DMS53 treated with DMSO at 0.1 percent for 48 hours (cell line): ENCODE measurements around the gene BATF.

Experiments used
- DNase-seq: peaks from one replicate; lab custom pipeline; 2025; ENCODE audit not compliant: unreplicated experiment; lab: John Stamatoyannopoulos, UW

Gene BATF

GRCh38 chr14:75499084-75499875 is 23.0 kb upstream of the BATF start:
- no peak for DNase-seq

GRCh38 chr14:75501080-75501479 is 21.2 kb upstream of the BATF start:
- no peak for DNase-seq

DNA sequence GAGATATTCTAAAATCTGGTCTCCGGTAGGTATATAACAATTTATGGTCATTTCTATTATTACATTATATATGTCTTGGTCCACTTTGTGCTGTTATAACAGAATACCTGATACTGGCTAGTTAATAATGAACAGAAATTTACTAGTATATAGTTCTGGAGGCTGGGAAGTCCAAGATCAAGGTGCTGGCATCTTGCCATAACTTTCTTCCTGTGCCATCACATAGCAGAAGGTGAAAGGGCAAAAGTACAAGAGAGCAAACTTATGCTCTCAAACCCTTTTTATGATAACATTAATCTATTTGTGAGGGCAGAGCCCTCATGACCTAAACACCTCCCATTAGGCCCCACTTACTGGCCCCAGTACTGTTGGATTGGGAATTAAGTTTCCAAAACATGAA is 17.9 kb upstream of the BATF start:
- no peak for DNase-seq

DNA sequence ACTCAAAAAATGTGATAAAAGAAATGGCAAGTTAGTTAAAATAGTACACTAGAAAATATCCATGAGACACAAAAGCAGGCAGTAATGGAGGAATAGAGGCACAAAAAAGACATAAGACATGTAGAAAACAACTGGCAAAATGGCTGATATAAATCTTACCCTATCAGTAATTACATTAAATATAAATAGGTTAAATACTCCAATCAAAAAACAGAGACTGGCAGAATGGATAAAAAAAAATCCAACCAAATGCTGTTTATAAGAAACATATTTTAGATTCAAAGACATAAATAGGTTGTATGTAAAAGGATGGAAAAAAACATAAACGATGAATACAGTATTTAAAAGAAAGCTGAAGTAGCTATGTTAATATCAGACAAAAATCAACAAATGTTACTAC is 15.3 kb upstream of the BATF start:
- no peak for DNase-seq

DNA sequence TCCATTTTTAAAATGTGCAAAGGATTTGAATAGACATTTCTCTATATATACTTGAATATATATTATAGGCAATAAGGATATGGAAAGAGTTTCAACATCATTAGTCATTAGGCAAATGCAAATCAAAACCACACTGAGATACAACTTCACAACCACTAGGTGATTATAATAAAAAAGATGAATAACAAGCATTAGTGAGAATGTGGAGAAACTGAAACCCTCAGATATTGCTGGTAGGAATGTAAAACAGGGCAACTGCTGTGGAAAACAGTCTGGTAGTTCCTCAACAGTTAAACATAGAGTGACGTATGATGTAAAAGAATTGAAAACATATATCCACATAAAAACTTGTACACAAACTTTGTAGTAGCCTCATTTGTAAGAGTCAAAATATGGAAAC is 11.7 kb upstream of the BATF start:
- DNase-seq = no peak

GRCh38 chr14:75511201-75511600 is 11.1 kb upstream of the BATF start:
- no peak for DNase-seq

DNA sequence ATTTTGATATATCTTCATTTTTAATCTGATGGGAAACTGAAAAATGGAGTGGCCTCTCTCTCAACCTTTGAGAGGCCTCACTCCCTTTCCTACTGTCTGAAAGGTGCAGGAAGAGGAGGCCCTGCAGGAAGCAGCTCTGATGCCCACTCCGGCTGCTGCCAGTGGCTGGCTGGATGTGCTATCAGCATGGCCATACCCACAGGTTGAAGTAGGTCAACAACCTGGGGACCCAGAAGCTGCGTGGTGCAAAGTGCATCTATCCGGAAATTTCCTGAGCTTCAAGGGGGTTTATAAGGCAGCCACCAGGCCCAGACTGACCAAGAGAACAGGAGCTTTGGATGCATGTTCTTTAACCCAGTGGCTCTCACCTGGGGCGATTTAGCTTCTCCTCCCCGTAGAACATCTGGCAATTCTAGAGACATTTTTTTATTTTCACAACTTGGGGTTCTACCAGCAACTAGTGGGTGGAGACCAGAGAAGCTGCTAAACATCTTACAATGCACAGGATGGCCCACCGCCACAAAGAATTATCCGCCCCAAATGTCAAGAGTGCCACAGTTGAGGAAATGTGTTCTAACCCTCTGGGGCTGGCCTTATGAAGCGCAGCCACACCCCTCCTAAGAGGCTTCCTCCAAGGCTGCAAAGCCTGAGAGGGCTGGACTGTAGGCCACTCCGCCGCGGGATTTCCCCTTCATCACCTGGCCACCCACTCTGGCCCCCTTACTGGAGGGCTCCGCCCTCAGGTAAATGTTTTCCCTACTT is 8.2 kb upstream of the BATF start:
- no peak for DNase-seq

GRCh38 chr14:75514673-75515628 is 7.3 kb upstream of the BATF start:
- no peak for DNase-seq

- no peak for DNase-seq
These were observed 6.7 kb upstream of the BATF start for GRCh38 chr14:75515629-75515996.

GRCh38 chr14:75518625-75519024 is 3.6 kb upstream of the BATF start:
- peak; percentile 39 for DNase-seq

GRCh38 chr14:75519394-75519793 is 2.9 kb upstream of the BATF start:
- no peak for DNase-seq

DNA sequence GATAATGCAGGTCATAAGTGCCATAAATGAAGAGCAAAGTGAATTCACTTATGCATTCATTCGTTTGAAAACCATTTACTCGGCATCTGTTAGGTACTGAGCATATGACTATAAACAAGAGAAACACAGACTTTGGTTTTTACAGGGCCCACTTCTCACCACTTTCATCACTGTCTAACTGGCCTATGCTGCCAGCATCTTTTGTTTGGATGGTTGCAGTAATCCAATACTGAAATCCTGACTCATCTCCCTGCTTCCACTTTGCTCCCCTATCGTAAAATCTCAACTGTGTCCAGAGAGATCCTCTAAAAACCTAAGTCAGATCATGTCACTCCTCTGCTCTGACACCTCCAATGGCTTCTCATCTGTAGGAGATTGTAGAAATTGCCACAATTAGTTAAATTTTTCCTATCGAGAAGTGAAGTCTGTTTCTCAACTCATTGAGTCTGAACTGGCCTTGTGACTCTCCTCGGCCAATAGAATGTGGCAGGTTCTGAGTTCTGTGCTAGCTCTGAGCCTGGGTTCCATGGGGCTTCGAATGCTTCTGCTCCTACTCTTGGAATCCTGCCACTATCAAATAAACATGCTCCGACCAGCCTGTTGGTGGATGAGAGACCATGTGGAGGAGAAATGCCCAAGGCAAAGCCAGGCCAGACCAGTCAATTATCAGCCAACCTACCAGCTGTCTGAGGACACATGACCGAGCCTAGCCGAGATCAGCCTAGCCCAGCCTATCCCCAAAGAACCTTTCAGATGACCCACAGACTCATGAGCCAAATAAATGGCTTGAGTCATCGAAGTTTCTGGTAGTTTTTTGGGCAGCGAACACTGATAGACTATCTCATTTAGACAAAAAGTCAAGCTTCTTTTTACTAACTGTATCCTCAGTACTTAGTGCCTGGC is 2.2 kb upstream of the BATF start:
- no peak for DNase-seq

DNA sequence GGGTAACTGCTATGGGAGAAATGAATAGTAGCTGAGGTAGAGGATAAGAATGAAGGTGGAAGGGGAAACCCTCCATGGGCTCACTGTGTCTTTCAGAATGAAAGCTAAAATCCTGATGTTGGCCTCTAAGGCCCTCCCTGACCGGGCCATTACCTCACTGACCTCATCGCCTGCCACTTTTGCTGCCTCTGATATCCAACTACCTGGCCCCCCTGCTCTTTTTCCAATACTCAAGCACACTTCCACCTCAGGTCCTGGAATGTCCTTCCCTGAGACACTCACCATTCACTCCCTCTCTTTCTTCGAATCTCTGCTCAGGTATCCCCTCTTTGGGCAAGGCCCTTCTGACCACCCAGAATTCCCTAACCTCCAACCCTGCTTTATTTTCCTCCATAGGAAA is 1.4 kb upstream of the BATF start:
- DNase-seq = no peak

DNA sequence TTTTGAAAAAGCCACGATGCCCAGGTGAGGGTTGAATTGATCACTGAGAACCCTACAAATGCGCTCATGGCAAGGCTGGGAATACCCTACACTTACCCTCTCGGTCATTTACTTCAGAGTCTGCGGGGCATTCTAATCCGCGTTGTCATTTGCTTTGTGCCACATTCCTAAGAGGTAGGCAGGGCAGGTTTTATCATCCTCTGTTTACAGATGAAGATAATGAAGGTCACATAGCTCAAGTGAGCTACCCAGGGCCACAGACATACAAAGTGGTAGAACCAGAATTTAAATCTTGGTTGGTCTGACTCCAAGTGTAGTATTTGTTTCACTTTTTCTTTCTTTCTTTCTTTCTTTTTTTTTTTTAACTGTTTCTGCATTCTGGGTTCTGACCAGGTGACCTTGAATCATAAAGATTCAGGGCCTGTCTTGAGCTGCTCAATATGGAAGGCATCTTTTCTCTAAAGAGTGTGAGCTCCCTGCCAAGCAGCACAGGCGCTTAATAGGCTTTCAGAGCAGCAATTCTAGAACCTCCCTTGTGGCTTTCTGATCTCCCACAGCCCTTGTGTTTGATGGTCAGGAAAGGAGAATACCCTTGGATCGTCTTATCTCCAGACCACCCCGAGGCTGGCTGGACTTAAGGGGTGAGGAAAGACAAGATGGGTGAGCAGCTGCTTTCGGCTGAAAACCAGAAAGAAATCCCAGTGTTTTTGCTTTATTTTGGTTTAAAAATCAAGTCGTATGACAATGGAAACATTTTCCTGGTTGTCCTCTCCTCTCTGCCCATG is 662 bp upstream of the BATF start:
- DNase-seq = no peak

- no peak for DNase-seq
These were observed 682 bp downstream of the BATF start for GRCh38 chr14:75522983-75523318.

GRCh38 chr14:75523771-75524171 is 1.5 kb downstream of the BATF start:
- no peak for DNase-seq

- DNase-seq = no peak
These were observed 3.7 kb downstream of the BATF start for GRCh38 chr14:75525969-75526368.

- no peak for DNase-seq
These were observed 5.3 kb downstream of the BATF start for GRCh38 chr14:75527449-75528163.

GRCh38 chr14:75531256-75531655 is 9.0 kb downstream of the BATF start:
- DNase-seq = no peak
